H9 (cell line): ENCODE measurements around the gene ARFGEF3. TPM values are rescaled to one million over a fixed set of nuclear protein-coding genes. Genes with fewer than 3 reads are reported as not detected.

ENCODE experiments used
- DNase-seq: peaks from one replicate; pipeline ENCODE4 v3.0.0-alpha.2; 2017
- H2AFZ ChIP-seq: one replicate; pipeline ENCODE4 v1.6.1; 2013; ENCODE audit warnings: mild to moderate bottlenecking, low read length, control low read depth, moderate library complexity
- H2AK5ac ChIP-seq: 2 replicates; pipeline ENCODE4 v1.6.1; 2013; ENCODE audit warnings: low read length, control low read depth, mixed read lengths; ENCODE audit not compliant: insufficient read length
- H2BK120ac ChIP-seq: one replicate; pipeline ENCODE4 v1.6.1; 2013; ENCODE audit warnings: low read depth, mild to moderate bottlenecking, low read length, control low read depth, inconsistent platforms; ENCODE audit not compliant: poor library complexity, severe bottlenecking
- H2BK12ac ChIP-seq: 2 replicates; pipeline ENCODE4 v1.6.1; 2013; ENCODE audit warnings: low read length, control low read depth, mixed read lengths, low read depth; ENCODE audit not compliant: insufficient read length
- H2BK15ac ChIP-seq: 2 replicates; pipeline ENCODE4 v1.6.1; 2013; ENCODE audit warnings: low read depth, low read length, control low read depth
- H2BK20ac ChIP-seq: one replicate; pipeline ENCODE4 v1.6.1; 2013; ENCODE audit warnings: low read depth, mild to moderate bottlenecking, low read length, control low read depth, inconsistent platforms; ENCODE audit not compliant: poor library complexity, severe bottlenecking
- H2BK5ac ChIP-seq: 2 replicates; pipeline ENCODE4 v1.6.1; 2013; ENCODE audit warnings: low read length, control low read depth, mixed read lengths; ENCODE audit not compliant: insufficient read length
- H3K14ac ChIP-seq: 2 replicates; pipeline ENCODE4 v1.6.1; 2013; ENCODE audit warnings: low read length, control low read depth; ENCODE audit not compliant: insufficient read depth
- H3K18ac ChIP-seq: 2 replicates; pipeline ENCODE4 v1.6.1; 2013; ENCODE audit warnings: low read depth, mild to moderate bottlenecking, mixed read lengths, low read length, control low read depth; ENCODE audit not compliant: insufficient read length
- H3K23ac ChIP-seq: 2 replicates; pipeline ENCODE4 v1.6.1; 2013; ENCODE audit warnings: low read length, control low read depth, mixed read lengths, low read depth; ENCODE audit not compliant: insufficient read length
- H3K23me2 ChIP-seq: 2 replicates; pipeline ENCODE4 v1.6.1; 2013; ENCODE audit warnings: low read depth, mild to moderate bottlenecking, mixed read lengths, low read length, control low read depth; ENCODE audit not compliant: insufficient read length, poor library complexity, severe bottlenecking
- H3K27ac ChIP-seq: 2 replicates; pipeline ENCODE4 v1.5.1; 2013; ENCODE audit warnings: low read length, control low read depth, mixed read lengths, low read depth; ENCODE audit not compliant: insufficient read length
- H3K27me3 ChIP-seq: 2 replicates; pipeline ENCODE4 v1.6.1; 2013; ENCODE audit warnings: low read length, control low read depth, inconsistent platforms; ENCODE audit not compliant: insufficient read depth
- H3K4ac ChIP-seq: 2 replicates; pipeline ENCODE4 v1.6.1; 2013; ENCODE audit warnings: low read depth, mild to moderate bottlenecking, control low read depth, inconsistent platforms, low read length, moderate library complexity
- H3K4me1 ChIP-seq: 2 replicates; pipeline ENCODE4 v1.6.1; 2013; ENCODE audit warnings: low read length, control low read depth, inconsistent platforms; ENCODE audit not compliant: insufficient read depth
- H3K4me2 ChIP-seq: 2 replicates; pipeline ENCODE4 v1.6.1; 2013; ENCODE audit warnings: low read length, control low read depth, mixed read lengths; ENCODE audit not compliant: insufficient read length, insufficient read depth
- H3K56ac ChIP-seq: 2 replicates; pipeline ENCODE4 v1.6.1; 2013; ENCODE audit warnings: low read depth, mild to moderate bottlenecking, mixed read lengths, low read length, control low read depth; ENCODE audit not compliant: insufficient read length
- H3K79me1 ChIP-seq: 2 replicates; pipeline ENCODE4 v1.6.1; 2013; ENCODE audit warnings: low read depth, mild to moderate bottlenecking, moderate library complexity, low read length, control low read depth, inconsistent platforms; ENCODE audit not compliant: insufficient read depth, poor library complexity, severe bottlenecking
- H3K79me2 ChIP-seq: 2 replicates; pipeline ENCODE4 v1.6.1; 2013; ENCODE audit warnings: low read length, control low read depth, inconsistent platforms; ENCODE audit not compliant: insufficient read depth
- H3K9ac ChIP-seq: 2 replicates; pipeline ENCODE4 v1.6.1; 2013; ENCODE audit warnings: low read length, control low read depth, mixed read lengths; ENCODE audit not compliant: insufficient read length; ENCODE audit errors: extremely low read depth
- H3K9me3 ChIP-seq: one replicate; pipeline ENCODE4 v1.6.1; 2013; ENCODE audit warnings: low read depth, low read length, inconsistent platforms; ENCODE audit not compliant: control insufficient read depth
- H3T11ph ChIP-seq: one replicate; pipeline ENCODE4 v1.6.1; 2013; ENCODE audit warnings: mild to moderate bottlenecking, low read length, control low read depth, inconsistent platforms
- H4K20me1 ChIP-seq: one replicate; pipeline ENCODE4 v1.6.1; 2013; ENCODE audit not compliant: control insufficient read depth, insufficient read length, insufficient read depth
- H4K5ac ChIP-seq: 2 replicates; pipeline ENCODE4 v1.6.1; 2013; ENCODE audit warnings: low read depth, mild to moderate bottlenecking, mixed read lengths, low read length, control low read depth; ENCODE audit not compliant: insufficient read length
- H4K8ac ChIP-seq: replicated peaks from 2 replicates; pipeline ENCODE4 v1.6.1; 2013; ENCODE audit warnings: low read length, control low read depth, mixed read lengths, low read depth; ENCODE audit not compliant: insufficient read length
- H4K91ac ChIP-seq: 2 replicates; pipeline ENCODE4 v1.6.1; 2013; ENCODE audit warnings: low read depth, mild to moderate bottlenecking, moderate library complexity, mixed read lengths, low read length, control low read depth; ENCODE audit not compliant: insufficient read length
- H3K27ac Mint-ChIP-seq, 3 experiments: 2 replicates in 2 of 3; 3 replicates in 1 of 3; pipeline ENCODE4 v1.8.0; 2020 to 2021; ENCODE audit warnings: mixed read lengths in 3 of 3, mild to moderate bottlenecking in 1 of 3, moderate library complexity in 1 of 3
- H3K27me3 Mint-ChIP-seq: 2 replicates; pipeline ENCODE4 v1.8.0; 2021; ENCODE audit warnings: low read depth, mild to moderate bottlenecking, moderate library complexity, mixed read lengths
- H3K36me3 Mint-ChIP-seq, 3 experiments: 2 replicates in 2 of 3; 3 replicates in 1 of 3; pipeline ENCODE4 v1.8.0; 2020 to 2021; ENCODE audit warnings: low read depth in 3 of 3, mixed read lengths in 3 of 3; ENCODE audit not compliant: insufficient read depth in 1 of 3
- H3K4me1 Mint-ChIP-seq, 2 experiments: 2 replicates each; pipeline ENCODE4 v1.8.0; 2020; ENCODE audit warnings: mixed read lengths in 2 of 2
- H3K4me3 Mint-ChIP-seq, 2 experiments: 2 replicates in 1 of 2; 3 replicates in 1 of 2; pipeline ENCODE4 v1.8.0; 2020 to 2021; ENCODE audit warnings: mild to moderate bottlenecking in 2 of 2, mixed read lengths in 2 of 2, moderate library complexity in 1 of 2
- H3K9me3 Mint-ChIP-seq, 2 experiments: 2 replicates in 1 of 2; 3 replicates in 1 of 2; pipeline ENCODE4 v1.8.0; 2020; ENCODE audit warnings: mild to moderate bottlenecking in 2 of 2, mixed read lengths in 2 of 2, moderate library complexity in 1 of 2
- CTCF ChIP-seq: fragments of 200-600 bp; sonication (generic); conservative IDR thresholded peaks from 3 replicates; pipeline ENCODE4 v1.8.0; 2021; ENCODE audit warnings: antibody characterized with exemption, mild to moderate bottlenecking
- WGBS: extraction: QIAGEN DNeasy Blood & Tissue Kit; methylation state at CpG from one replicate; pipeline ENCODE4 v1.1.7; 2013; ENCODE audit warnings: missing lambda C conversion rate, low lambda C conversion rate, mixed read lengths; ENCODE audit not compliant: insufficient read length; ENCODE audit errors: extremely low coverage; 5-methylcytosine and 5-hydroxymethylcytosine counted together
- total RNA-seq: library from RNA; stranded (reverse); gene quantifications from 2 replicates; pipeline ENCODE4 v1.2.1, GENCODE V29; 2021

Gene ARFGEF3
- total RNA-seq, 1 experiment from 2014 or later, result 13.7 TPM

GRCh38 chr6:138323821-138324220, 162.1 kb downstream of the ARFGEF3 start:
- H2BK15ac ChIP-seq, result no peak overlapping the region
- no peak overlapping the region for H2AFZ ChIP-seq
- H2BK120ac ChIP-seq, result no peak overlapping the region
- Mint-ChIP-seq H3K27ac (no peak overlapping the region; a peak in 1 of 7 replicates), H3K9me3 (peaks cover 0 to 9% of the 10 kb centered on the region in 2 experiments; a peak in 3 of 5 replicates), H3K4me3 (no peak overlapping the region), H3K4me1 (0 out of 4 replicates have a peak, but pooled peaks cover 0 to 2% of the 10 kb centered on the region in 2 experiments), H3K27me3 (no peaks in the 10 kb centered on the region), H3K36me3 (peaks cover 16 to 53% (median 26%) of the 10 kb centered on the region in 3 experiments)
- no peak overlapping the region for H3K27ac ChIP-seq
- H3K9ac ChIP-seq, result no peak overlapping the region
- no peaks in the 10 kb centered on the region for H3K4me1 ChIP-seq
- H3K23me2 ChIP-seq, result no peaks in the 10 kb centered on the region
- H4K91ac ChIP-seq, result no peak overlapping the region
- H3K4ac ChIP-seq, result no peak overlapping the region
- H4K5ac ChIP-seq, result no peak overlapping the region
- H2BK20ac ChIP-seq, result no peak overlapping the region
- H3K4me2 ChIP-seq, result no peak overlapping the region
- WGBS, result no CpG with 5 or more reads among the region's 13 CpGs
- DNase-seq, result no peak
- H4K20me1 ChIP-seq, result no peaks in the 10 kb centered on the region
- H2AK5ac ChIP-seq, result no peak overlapping the region
- H3K23ac ChIP-seq, result no peak overlapping the region
- TF ChIP-seq CTCF, result no peak
- no peaks in the 10 kb centered on the region for H3K27me3 ChIP-seq
- H3K9me3 ChIP-seq, result no peaks in the 10 kb centered on the region
- no peak overlapping the region for H3K14ac ChIP-seq
- H3T11ph ChIP-seq, result no peak overlapping the region
- no peak overlapping the region for H4K8ac ChIP-seq
- no peak overlapping the region for H2BK12ac ChIP-seq
- H2BK5ac ChIP-seq, result no peak overlapping the region
- H3K56ac ChIP-seq, result no peak overlapping the region
- H3K18ac ChIP-seq, result no peak overlapping the region
- H3K79me1 ChIP-seq, result no peaks in the 10 kb centered on the region
- H3K79me2 ChIP-seq, result no peaks in the 10 kb centered on the region
